ENCODE results near the gene PLEKHM3. TPM values are rescaled to one million over a fixed set of nuclear protein-coding genes. Genes with fewer than 3 reads are reported as not detected.

PLEKHM3 gene
- total RNA-seq, 1 experiment from 2014 or later, result 9.3 TPM

DNA sequence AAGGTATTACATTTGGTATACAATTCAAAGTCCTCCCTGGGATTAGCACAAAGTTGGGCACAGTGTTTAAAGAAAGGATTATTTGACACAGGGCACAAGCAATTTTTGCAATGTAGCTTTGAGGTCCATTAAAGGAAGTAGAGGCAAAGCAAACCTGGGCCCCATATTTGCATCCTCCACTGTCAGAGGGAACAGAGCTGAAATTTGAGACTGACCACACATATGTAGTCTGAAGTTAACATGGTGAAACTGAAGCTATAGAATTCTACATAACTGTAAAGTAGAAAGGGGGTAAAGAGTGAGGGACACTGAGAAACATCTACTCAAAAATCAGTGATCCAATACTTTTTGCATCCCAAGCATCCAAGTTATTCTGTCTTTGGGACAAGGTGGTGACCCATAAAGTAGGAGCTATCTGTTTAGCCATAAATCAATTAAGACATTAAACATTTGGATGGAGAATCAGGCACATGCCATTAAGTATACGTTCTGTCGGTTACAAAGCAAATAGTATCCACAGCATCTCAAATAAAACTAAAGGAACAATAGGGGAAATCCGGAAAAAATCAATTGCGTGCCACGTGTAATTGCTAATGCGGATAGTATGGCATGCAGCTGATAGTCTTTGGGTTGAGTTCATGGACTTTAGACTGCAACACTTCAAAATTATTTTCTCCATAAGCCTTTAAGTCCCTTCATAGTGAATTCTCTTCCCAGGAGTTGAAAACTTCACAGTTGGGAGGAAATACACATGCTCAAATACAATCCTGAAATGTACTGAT is 72.6 kb downstream of the PLEKHM3 start:
- intact Hi-C loops (cut with micrococcal nuclease; ENCODE audit: unreplicated experiment), result loop anchor here (1.0 to 5.0 kb wide), 10 partner anchors 16 to 205 kb away; partner anchors contain the start of gene FZD5
- CTCF ChIA-PET, result interaction anchor here (0.7 to 1.8 kb wide), 6 partner anchors 21 to 207 kb away, joined by 3 to 10 read pairs (median 3); no protein-coding TSS in a partner anchor
- H3K27ac Mint-ChIP-seq (ENCODE audit: unreplicated experiment), result peak overlapping the region; percentile 68
- Histone ChIP-seq H3K36me3 (ENCODE audit: control insufficient read depth, insufficient read depth, low read length) (no peaks in the 10 kb centered on the region), H3K27me3 (replicated peaks; ENCODE audit: control insufficient read depth, insufficient read depth, low read length) (no peaks in the 10 kb centered on the region), H3K9me3 (no peaks in the 10 kb centered on the region), H3K4me1 (peaks cover 65% of the 10 kb centered on the region), H3K4me3 (ENCODE audit: low read depth, low read length) (no peak overlapping the region)
- peak; percentile 67 to 81 for DNase-seq
- POLR2A ChIA-PET, result interaction anchor here (0.9 to 1.3 kb wide), 2 partner anchors 17 to 184 kb away, joined by 3 to 10 read pairs (median 3); no protein-coding TSS in a partner anchor
- H3K4me1 Mint-ChIP-seq (ENCODE audit: low read depth, unreplicated experiment), result peaks cover 35% of the 10 kb centered on the region
- BruUV-seq (replicated peaks), result no TSS peak
- H3K27me3 Mint-ChIP-seq (ENCODE audit: insufficient read depth, unreplicated experiment), result no peaks in the 10 kb centered on the region
- no peaks in the 10 kb centered on the region for H3K36me3 Mint-ChIP-seq (ENCODE audit: insufficient read depth, unreplicated experiment)
- TF ChIP-seq, protein P1, sequence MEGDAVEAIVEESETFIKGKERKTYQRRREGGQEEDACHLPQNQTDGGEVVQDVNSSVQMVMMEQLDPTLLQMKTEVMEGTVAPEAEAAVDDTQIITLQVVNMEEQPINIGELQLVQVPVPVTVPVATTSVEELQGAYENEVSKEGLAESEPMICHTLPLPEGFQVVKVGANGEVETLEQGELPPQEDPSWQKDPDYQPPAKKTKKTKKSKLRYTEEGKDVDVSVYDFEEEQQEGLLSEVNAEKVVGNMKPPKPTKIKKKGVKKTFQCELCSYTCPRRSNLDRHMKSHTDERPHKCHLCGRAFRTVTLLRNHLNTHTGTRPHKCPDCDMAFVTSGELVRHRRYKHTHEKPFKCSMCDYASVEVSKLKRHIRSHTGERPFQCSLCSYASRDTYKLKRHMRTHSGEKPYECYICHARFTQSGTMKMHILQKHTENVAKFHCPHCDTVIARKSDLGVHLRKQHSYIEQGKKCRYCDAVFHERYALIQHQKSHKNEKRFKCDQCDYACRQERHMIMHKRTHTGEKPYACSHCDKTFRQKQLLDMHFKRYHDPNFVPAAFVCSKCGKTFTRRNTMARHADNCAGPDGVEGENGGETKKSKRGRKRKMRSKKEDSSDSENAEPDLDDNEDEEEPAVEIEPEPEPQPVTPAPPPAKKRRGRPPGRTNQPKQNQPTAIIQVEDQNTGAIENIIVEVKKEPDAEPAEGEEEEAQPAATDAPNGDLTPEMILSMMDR (IDR thresholded peaks at IDR 0.05; ENCODE audit: insufficient read depth in 1 of 2, low read depth in 1 of 2, low read length in 1 of 2, severe bottlenecking in 1 of 2, unreplicated experiment in 1 of 2), result no peak
- H3K4me3 Mint-ChIP-seq (ENCODE audit: unreplicated experiment), result peak overlapping the region; percentile 22
- H3K9me3 Mint-ChIP-seq (ENCODE audit: unreplicated experiment), result peaks cover 10% of the 10 kb centered on the region

DNA sequence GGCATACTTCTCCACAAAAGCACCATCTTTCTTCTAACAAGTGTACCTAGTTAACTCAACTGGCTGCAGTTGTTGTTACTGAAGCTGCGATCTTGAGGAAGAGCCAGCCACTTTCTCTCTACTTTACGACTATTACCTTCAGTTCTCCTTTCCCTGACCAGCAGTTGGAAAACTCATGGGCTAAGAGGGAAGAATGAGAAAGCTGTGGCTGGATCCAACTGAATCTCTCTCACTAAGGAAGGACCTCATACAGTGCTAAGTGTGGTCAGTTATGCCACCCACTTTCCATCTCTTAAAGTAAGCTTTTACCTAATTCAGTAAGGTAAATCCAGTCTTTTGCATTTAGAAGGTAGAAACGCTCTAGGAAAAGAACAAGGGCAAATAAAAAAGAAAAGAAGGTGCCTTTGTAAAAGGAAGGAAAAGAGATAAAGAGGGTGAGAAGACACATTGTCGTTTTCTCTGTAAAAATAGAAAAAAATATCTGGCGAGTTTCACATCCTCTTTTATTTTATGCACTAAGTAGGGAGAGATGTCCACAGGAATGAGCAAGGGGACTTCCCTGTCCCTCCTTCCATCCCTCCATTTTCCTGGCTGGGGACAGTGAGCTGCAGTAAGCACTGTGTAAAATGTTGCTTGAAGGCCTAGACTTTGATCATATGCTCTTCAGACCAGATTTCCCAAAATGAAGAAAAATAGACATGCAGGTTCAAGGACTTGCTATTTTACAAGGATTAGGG is 73.4 kb downstream of the PLEKHM3 start:
- no peaks in the 10 kb centered on the region for H3K27me3 Mint-ChIP-seq (ENCODE audit: insufficient read depth, unreplicated experiment)
- BruUV-seq (replicated peaks), result no TSS peak
- no peaks in the 10 kb centered on the region for H3K27me3 ChIP-seq (replicated peaks; ENCODE audit: control insufficient read depth, insufficient read depth, low read length)
- DNase-seq, result no peak
- intact Hi-C loops (cut with micrococcal nuclease; ENCODE audit: unreplicated experiment), result loop anchor here (1.0 to 5.0 kb wide), 6 partner anchors 39 to 205 kb away; partner anchors contain the start of gene FZD5
- peaks cover 10% of the 10 kb centered on the region for H3K9me3 Mint-ChIP-seq (ENCODE audit: unreplicated experiment)
- H3K4me3 ChIP-seq (ENCODE audit: low read depth, low read length), result no peak overlapping the region
- H3K9me3 ChIP-seq, result no peaks in the 10 kb centered on the region
- H3K36me3 Mint-ChIP-seq (ENCODE audit: insufficient read depth, unreplicated experiment), result no peaks in the 10 kb centered on the region
- peak overlapping the region; percentile 68 for H3K27ac Mint-ChIP-seq (ENCODE audit: unreplicated experiment)
- H3K4me1 Mint-ChIP-seq (ENCODE audit: low read depth, unreplicated experiment), result peaks cover 43% of the 10 kb centered on the region
- no peak overlapping the region for H3K4me3 Mint-ChIP-seq (ENCODE audit: unreplicated experiment)
- TF ChIP-seq, protein P1 (IDR thresholded peaks at IDR 0.05; ENCODE audit: insufficient read depth in 1 of 2, low read depth in 1 of 2, low read length in 1 of 2, severe bottlenecking in 1 of 2, unreplicated experiment in 1 of 2), result no peak
- ChIA-PET CTCF (interaction anchor here (1.0 to 1.8 kb wide), 3 partner anchors 88 to 186 kb away, joined by 3 to 10 read pairs (median 4); no protein-coding TSS in a partner anchor), POLR2A (interaction anchor here (0.9 to 1.3 kb wide), 2 partner anchors 16 to 183 kb away, joined by 3 read pairs; no protein-coding TSS in a partner anchor)
- peaks cover 65% of the 10 kb centered on the region for H3K4me1 ChIP-seq
- H3K36me3 ChIP-seq (ENCODE audit: control insufficient read depth, insufficient read depth, low read length), result no peaks in the 10 kb centered on the region

DNA sequence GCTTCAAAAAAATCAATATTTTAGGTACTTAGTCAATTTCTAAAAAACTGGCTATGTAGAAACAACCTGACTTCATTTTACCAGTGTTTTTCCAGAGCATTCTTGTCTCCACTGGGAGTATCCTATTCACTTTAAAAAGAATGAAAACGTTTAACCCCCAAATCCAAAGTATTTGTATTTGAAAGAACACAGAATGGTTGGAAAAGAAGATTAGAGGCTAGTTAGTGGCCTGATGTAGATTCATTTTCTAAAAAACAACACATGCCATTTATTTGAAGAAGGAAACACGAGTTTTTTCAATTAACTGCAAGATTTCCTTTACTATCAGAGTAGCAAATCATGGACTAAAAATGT is 74.6 kb downstream of the PLEKHM3 start:
- peaks cover 40% of the 10 kb centered on the region for H3K4me1 Mint-ChIP-seq (ENCODE audit: low read depth, unreplicated experiment)
- Histone ChIP-seq H3K27me3 (replicated peaks; ENCODE audit: control insufficient read depth, insufficient read depth, low read length) (no peaks in the 10 kb centered on the region), H3K4me1 (peaks cover 60% of the 10 kb centered on the region), H3K4me3 (ENCODE audit: low read depth, low read length) (no peak overlapping the region), H3K9me3 (no peaks in the 10 kb centered on the region), H3K36me3 (ENCODE audit: control insufficient read depth, insufficient read depth, low read length) (no peaks in the 10 kb centered on the region)
- no peak overlapping the region for H3K4me3 Mint-ChIP-seq (ENCODE audit: unreplicated experiment)
- H3K36me3 Mint-ChIP-seq (ENCODE audit: insufficient read depth, unreplicated experiment), result no peaks in the 10 kb centered on the region
- BruUV-seq (replicated peaks), result no TSS peak
- no peak for DNase-seq
- ChIA-PET POLR2A (no interaction called here), CTCF (no interaction called here)
- H3K27ac Mint-ChIP-seq (ENCODE audit: unreplicated experiment), result no peak overlapping the region
- H3K9me3 Mint-ChIP-seq (ENCODE audit: unreplicated experiment), result peaks cover 5% of the 10 kb centered on the region
- intact Hi-C loops (cut with micrococcal nuclease; ENCODE audit: unreplicated experiment), result loop anchor here (5.0 kb wide), 3 partner anchors 53 to 203 kb away; partner anchors contain the start of gene FZD5
- H3K27me3 Mint-ChIP-seq (ENCODE audit: insufficient read depth, unreplicated experiment), result no peaks in the 10 kb centered on the region
- TF ChIP-seq, protein P1 (IDR thresholded peaks at IDR 0.05; ENCODE audit: insufficient read depth in 1 of 2, low read depth in 1 of 2, low read length in 1 of 2, severe bottlenecking in 1 of 2, unreplicated experiment in 1 of 2), result no peak
